K562 (cell line): ENCODE data around the gene TUBB2A. TPM values are rescaled to one million over a fixed set of nuclear protein-coding genes. Genes with fewer than 3 reads are reported as not detected.

Source experiments
- ATF7 ChIP-seq: fragments of 450-650 bp; IDR thresholded peaks from 2 replicates; pipeline ENCODE4 v1.7.1; 2014; ENCODE audit warnings: mild to moderate bottlenecking, moderate library complexity
- CEBPB ChIP-seq: fragments of 450-650 bp; IDR thresholded peaks from 2 replicates; pipeline ENCODE4 v1.6.1; 2016; ENCODE audit warnings: missing genetic modification characterization, missing compliant biosample characterization
- CTCFL ChIP-seq: IDR thresholded peaks from 2 replicates; pipeline ENCODE4 v1.6.1; 2011; ENCODE audit warnings: borderline replicate concordance, low read depth, mild to moderate bottlenecking, moderate library complexity, low read length; ENCODE audit not compliant: insufficient read depth, poor library complexity, severe bottlenecking
- E2F5 ChIP-seq: sonication (generic); formaldehyde crosslinking; IDR thresholded peaks from 2 replicates; pipeline ENCODE4 v1.8.0; 2022; ENCODE audit warnings: mild to moderate bottlenecking, missing genetic modification reagents
- HEY1 ChIP-seq: fragments of 250-450 bp; sonication (Bioruptor Pico); IDR thresholded peaks from 2 replicates; pipeline ENCODE4 v1.5.0; 2020; ENCODE audit warnings: mild to moderate bottlenecking, moderate library complexity, borderline replicate concordance
- IRF9 ChIP-seq: fragments of 450-650 bp; IDR thresholded peaks from 2 replicates; pipeline ENCODE4 v1.6.1; 2016; ENCODE audit warnings: missing biosample characterization, missing genetic modification characterization
- JUNB ChIP-seq: fragments of 450-650 bp; formaldehyde crosslinking; conservative IDR thresholded peaks from 2 replicates; pipeline ENCODE4 v1.4.0; 2020; ENCODE audit warnings: mild to moderate bottlenecking
- JUND ChIP-seq, 2 experiments: IDR thresholded peaks; 2 replicates in 1 of 2; 3 replicates in 1 of 2; pipeline ENCODE4 v1.6.1; 2011; ENCODE audit warnings: borderline replicate concordance in 2 of 2, low read depth in 2 of 2, low read length in 2 of 2, improper control_type of control experiment in 1 of 2, missing biosample characterization in 1 of 2, missing genetic modification characterization in 1 of 2, missing genetic modification reagents in 1 of 2
- MTA1 ChIP-seq: fragments of 450-650 bp; IDR thresholded peaks from 2 replicates; pipeline ENCODE4 v1.6.1; 2017; ENCODE audit warnings: borderline replicate concordance
- MYC ChIP-seq, 2 experiments: fragments of 250-450 bp in 1 of 2; sonication (Bioruptor Pico) in 1 of 2; IDR thresholded peaks; 2 replicates each; pipeline versions ENCODE4 v1.5.1 to v1.6.1; 2012 to 2021; ENCODE audit warnings: low read depth in 2 of 2, borderline replicate concordance in 1 of 2, improper control_type of control experiment in 1 of 2, low read length in 1 of 2, mild to moderate bottlenecking in 1 of 2, moderate library complexity in 1 of 2
- NBN ChIP-seq: fragments of 450-650 bp; IDR thresholded peaks from 2 replicates; pipeline ENCODE4 v1.6.1; 2016; ENCODE audit warnings: low read depth, mild to moderate bottlenecking
- NUFIP1 ChIP-seq: fragments of 450-650 bp; IDR thresholded peaks from 2 replicates; pipeline ENCODE4 v1.6.1; 2018; ENCODE audit not compliant: partially characterized antibody
- SMARCA4 ChIP-seq: fragments of 450-650 bp; IDR thresholded peaks from 2 replicates; pipeline ENCODE4 v1.6.1; 2016
- SP2 ChIP-seq: IDR thresholded peaks from 2 replicates; pipeline ENCODE4 v1.6.1; 2011; ENCODE audit warnings: mild to moderate bottlenecking, low read depth, low read length, moderate library complexity; ENCODE audit not compliant: poor library complexity, severe bottlenecking; ENCODE audit errors: extremely low read depth
- ZNF592 ChIP-seq: fragments of 450-650 bp; IDR thresholded peaks from 2 replicates; pipeline ENCODE4 v1.6.1; 2017; ENCODE audit warnings: antibody characterized with exemption, mild to moderate bottlenecking
- polyA plus RNA-seq, 8 experiments: library from polyadenylated mRNA; depleted of rRNA in 4 of 8; stranded (reverse) in 5 of 8; unstranded in 3 of 8; fragments of >200 nt; fragmentation: Nextera tagmentation in 2 of 8; fragmentation: Illumina TruSeq in 1 of 8; extraction: Ambion mirVana in 2 of 8; extraction: Trizol in 1 of 8; gene quantifications; 2 replicates each; pipeline versions ENCODE4 v1.2.1 to v1.2.3, GENCODE V29; 2011 to 2014; ENCODE audit warnings: inconsistent platforms in 1 of 8, missing spikeins in 1 of 8
- total RNA-seq, 7 experiments: library from RNA; depleted of rRNA in 6 of 7; stranded (reverse); fragments of >200 nt in 6 of 7; fragmentation: Illumina TruSeq in 2 of 7; extraction: Trizol in 2 of 7; gene quantifications; 2 replicates each; pipeline versions ENCODE4 v1.2.1 to v1.2.3, GENCODE V29; 2011 to 2021; ENCODE audit warnings: low replicate concordance in 1 of 7

The TUBB2A gene
- total and polyA plus RNA-seq, 9 of the 15 experiments (the other 6 are each of a cell fraction or from before 2014, with no cell fraction given) = 3.6 to 92.1 (median 45.6) TPM

GRCh38 chr6:3176562-3177355, 19.4 kb upstream of the TUBB2A start (continued):
- TF ChIP-seq ZNF592 (peak; percentile 67), CEBPB (peak; percentile 88), HEY1 (no peak), MTA1 (peak; percentile 41; the same call in 1 of the 2 replicates), SP2 (no peak), CTCFL (no peak), IRF9 (tag) (peak; percentile 52; the same call in 1 of the 2 replicates), JUND (IDR thresholded peaks at IDR 0.05; ENCODE audit: borderline replicate concordance, low read depth, low read length) (peak; percentile 99), JUND (tag; IDR thresholded peaks at IDR 0.05; ENCODE audit: borderline replicate concordance, low read depth, low read length) (peak; percentile 100), JUNB (CRISPR knock-in tag) (peak; percentile 98), ATF7 (peak; percentile 99), MYC (IDR thresholded peaks at IDR 0.05; ENCODE audit: low read depth, low read length) (0 out of 2 replicates have a peak, but pooled peaks have one; percentile 29), MYC (CRISPR knock-in tag; IDR thresholded peaks at IDR 0.05; ENCODE audit: borderline replicate concordance, low read depth) (no peak), NBN (peak; percentile 44; the same call in 1 of the 2 replicates), SMARCA4 (peak; percentile 82), E2F5 (0 out of 2 replicates have a peak, but pooled peaks have one; percentile 50), NUFIP1 (no peak)
